Stimulated activated CD4-positive, alpha-beta T cell treated with anti-CD3 and anti-CD28 coated beads, Interleukin-4, amount 100 ng/mL, for 48 hours (primary cell): ENCODE results near the gene FAM53C.
"Not testable (repeated sequence)": the region's sequence is repeated elsewhere in the genome, so short reads cannot be mapped to it uniquely, and the experiment has no call there.

Source experiments
- DNase-seq, 2 donors: peaks; one replicate each; pipeline ENCODE4 v3.0.0-alpha.2; 2020; ENCODE audit warnings: low read depth in 2 of 2

The FAM53C gene

DNA sequence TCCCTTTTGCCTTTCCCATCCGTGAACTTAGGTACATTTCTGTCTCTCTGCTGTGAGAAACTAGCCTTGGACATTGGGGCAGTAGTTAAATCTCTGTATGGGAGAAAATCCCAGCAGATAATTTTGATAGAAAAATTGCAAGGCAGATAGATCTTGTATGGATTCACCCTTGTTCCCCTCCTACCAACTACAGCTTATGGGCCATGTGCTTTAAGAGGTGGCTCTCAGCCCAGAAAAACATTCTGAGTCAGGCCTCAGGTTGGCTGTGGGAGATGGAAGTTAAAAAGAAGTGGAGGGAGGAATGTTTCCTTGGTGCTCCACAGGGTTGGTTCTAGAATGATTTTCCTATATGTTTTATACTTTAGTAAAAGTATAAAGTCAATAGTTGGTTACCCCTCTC lies 13.0 kb downstream of the FAM53C start:
- no peak for DNase-seq

DNA sequence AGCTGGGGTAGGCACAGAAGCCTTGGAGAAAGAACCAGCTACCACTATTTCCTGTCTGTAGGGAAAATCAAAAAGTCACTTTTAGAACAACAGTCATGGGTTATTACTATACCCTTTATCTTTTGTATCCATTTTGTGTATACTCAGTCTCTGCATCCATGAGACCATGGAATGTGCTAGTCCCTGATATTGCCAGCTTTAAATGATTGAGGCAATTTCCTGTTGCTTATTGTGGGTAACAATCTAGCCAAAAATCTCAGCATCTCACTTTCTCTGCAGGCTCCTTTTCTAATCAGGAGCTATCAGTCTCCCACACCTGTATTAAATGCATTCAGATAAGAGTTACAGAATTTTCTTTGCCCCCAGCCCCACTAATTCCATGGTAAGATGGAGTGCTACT lies 13.5 kb downstream of the FAM53C start:
- no peak for DNase-seq

DNA sequence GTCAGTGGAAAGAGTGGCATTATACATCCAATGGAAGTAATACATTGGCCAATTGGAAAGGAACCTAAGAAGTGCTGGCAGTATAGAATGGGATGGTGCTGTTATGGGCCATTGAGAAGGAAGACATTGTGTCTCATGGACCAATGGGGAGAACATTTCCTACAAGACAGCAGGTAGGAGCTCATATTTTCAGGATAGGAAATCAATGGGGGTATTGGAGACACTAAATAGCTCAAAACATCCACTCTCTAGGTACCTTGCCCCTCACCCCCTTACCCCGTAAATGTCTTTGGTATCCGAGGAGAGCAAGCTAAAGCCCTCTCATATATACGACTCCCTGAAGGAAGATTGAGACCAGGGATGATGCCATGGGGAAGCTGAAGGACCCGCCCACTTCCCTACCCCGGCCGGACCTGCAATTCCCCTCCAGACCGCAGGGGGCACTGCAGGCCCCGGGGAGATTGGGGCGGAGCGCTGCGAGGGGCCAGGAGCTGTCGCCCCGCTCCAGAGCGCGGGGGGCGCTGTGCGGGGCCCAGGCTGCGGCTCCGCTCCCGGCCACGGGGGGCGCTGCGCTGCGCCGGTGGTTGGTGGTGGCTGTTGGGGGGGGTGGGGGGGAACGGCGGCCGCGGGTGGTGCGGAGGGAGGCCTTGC lies 14.1 kb downstream of the FAM53C start, which contains the start of gene KDM3B:
KDM3B (plus strand) TSS at position 615 of the 651 bp plus-strand sequence. CDS start 111 bp downstream, outside the sequence.
- peak; percentile 82 to 92 for DNase-seq

DNA sequence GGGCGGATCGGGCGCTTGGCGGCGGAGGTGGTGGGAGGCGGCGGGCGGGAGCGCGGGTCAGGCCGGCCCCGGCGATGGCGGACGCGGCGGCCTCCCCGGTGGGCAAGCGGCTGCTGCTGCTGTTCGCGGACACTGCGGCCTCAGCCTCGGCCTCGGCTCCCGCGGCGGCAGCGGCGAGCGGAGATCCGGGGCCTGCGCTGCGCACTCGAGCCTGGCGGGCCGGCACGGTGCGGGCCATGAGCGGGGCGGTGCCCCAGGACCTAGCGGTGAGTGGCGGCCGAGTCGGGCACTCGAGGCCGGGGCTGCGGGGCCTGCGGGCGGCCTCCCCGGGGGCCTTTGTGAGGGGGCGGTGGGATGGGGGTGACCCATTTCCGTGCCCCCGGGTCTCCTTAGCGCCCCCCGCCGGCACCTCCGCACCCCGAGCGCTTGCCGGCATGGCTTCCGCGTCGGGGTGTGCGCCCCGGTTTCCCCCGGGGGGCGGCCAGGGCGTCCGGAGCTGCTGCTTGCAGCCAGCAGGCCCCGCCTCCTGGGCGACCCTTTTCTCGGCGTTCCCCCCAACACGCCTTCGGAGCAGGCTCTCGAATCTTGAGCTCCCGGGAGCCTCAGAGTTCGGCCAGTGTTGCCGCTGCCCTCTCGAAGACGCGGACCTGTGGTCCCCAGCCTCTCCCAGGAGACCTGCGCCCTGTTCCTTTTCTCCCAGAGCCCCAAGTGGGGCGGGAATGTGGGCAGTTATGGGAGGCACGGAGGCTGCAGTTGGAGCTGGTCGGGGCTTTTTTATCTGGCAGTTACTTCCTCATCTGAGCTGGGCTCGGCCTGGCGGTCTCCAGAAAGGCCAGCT lies 14.9 kb downstream of the FAM53C start:
- peak; percentile 59 to 62 for DNase-seq

DNA sequence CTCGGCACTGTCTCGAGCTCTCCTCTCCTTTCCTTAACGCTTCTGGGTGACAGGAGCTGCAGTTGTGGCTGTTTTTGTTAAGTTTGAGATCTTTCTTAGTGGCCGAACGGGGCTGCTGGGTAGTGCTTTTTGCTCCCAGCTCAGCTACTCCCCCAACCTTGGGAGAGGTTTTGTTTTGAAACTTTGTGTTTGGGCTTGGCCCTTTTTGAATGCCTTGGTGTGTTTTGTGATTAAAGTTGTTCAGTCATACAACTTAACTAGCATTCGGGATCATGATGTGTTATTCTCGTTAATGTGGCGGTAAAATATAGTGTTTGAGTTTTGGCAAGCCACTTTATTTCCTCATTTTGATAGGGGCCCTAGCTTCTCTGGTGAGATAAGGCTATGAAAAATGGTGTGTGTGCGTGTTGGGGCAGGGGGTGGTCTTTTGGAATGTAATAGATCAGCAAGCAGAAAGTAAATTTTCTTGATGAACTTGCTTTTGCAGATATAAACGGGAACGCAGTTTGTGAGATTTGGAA lies 15.6 kb downstream of the FAM53C start:
- DNase-seq = no peak

DNA sequence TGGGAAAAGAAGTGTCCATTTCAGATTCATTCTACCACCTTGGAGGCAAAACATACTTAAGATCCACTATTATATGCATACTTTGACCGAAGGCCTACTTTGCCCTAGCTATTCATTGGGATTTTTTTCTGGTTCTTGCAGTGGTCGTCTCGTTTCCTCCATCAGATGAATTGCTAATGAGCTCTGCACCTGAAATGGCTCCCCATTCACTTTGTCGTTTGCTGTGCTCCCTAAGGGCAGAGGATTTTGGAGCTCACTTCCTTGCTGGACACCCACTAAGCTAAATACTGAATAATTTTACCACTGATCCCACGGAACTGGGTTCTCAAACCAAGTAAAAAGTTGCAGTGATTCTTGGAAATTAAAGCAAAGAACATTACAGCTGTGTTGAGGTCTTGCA lies 16.3 kb downstream of the FAM53C start:
- no peak for DNase-seq

DNA sequence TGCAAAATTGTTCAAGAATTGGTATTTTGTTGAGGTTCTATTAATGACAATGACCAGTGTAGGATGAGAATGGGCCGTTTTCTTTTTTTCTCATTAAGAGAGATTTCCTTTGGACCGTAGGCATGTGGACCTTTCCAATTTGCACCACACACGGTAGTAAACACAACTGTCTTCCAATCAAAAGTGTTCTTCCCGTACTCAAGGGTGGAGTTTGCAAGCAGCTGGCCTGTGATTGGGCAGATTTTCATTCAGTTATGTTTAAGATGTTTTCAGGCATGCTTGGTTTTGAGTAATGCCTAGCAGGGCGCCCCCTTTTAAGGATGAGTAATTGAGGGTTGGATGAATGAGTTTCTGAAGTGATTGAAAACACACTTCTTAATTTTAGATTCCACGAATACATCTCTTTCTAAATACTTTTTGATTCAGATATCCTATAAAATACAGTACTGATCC lies 16.9 kb downstream of the FAM53C start:
- DNase-seq = peak; percentile 18 to 43

DNA sequence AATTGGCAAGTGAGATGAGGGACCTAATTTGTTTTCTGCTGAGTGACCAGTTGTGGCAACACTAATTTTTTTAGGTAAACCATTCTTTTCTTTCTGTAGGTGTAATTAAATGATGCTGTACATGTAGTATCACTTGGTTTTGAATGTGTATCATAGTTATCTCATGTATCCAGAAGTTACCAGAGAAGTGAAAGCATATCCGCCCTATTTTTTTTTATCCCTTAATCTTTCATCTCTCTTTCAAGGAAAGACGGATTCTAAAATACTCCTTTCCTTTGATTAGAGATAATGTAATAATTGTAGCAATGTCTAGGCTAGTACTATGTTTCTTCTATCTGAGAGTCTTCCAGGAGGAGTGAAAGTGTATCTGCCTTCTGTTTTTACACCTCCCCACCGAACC lies 21.6 kb downstream of the FAM53C start:
- no peak for DNase-seq

DNA sequence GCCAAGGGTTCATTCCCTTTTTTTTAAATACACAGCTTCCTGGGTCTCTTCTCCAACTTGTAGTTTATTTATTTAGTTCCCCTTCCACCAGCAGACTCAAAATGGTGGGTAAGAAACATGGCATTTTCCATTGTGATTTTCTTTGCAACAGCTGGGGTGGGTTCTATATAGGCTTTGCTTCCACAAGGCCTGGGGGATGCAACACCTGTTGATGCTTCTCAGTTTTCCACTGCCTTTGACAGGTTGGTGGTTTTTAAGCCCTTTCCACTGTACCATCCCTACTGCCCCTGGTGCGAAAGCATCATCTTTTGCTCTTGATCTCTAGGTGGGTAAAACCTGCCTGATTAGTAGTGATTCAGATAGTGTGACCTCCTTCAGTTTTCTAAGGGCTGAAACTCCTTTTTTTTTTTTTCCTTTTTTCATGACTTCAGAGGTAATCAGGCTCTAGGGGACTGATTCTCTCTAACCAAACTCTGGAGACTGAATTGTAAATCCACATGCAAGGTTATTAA lies 22.9 kb downstream of the FAM53C start:
- DNase-seq = no peak

DNA sequence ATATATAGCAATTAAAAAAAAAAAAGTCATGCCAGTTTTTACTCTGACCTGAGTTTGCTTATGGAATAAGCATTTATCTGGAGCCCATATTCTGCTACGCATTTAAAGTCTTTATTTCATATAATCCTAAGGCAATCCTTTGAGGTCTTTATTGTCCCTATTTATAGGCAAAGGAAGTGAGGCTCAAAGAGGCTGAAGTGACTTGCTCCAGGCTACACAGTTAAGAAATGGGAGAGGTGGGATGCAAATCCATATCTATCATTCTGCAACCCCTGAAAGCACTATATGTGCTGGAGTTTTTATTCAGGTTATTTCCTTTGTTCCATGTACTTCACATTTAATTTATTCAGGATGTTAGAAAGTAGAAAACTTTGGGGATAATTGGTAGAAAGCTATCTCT lies 26.5 kb downstream of the FAM53C start:
- no peak for DNase-seq

DNA sequence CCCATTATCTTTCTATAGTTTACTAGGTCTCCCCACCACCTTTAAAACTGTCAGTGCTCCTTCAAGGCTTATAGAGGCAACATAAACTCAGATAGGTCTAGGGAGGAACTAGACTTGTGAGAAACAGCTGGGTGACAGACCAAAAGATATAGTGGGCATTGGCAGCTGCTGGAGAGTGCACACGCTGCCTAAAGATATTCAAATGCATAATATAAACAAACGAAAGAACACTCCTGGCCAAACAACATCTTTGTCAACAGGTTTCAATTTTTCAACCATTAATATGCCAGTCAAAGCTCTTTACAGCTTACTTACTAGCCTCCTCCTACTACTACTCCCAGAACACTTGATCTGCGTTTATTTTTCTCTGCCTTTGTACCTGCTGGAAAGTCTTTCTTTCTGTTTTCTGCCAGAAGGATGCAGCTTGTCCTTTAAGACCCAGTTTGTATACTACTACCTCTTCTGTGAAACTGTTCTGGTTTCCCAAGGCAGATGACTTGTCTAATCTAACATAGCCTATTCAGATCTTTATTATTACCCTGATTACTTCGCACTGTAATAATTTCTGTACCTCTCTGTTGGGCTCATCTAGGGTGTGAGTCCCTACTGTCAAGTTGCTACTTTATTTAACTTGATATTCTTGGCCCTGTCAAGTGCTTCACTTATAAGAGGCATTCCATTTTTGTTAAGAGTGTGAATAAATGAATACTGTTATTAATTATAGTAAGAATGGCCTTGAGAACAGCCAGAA lies 28.7 kb downstream of the FAM53C start:
- no peak for DNase-seq

DNA sequence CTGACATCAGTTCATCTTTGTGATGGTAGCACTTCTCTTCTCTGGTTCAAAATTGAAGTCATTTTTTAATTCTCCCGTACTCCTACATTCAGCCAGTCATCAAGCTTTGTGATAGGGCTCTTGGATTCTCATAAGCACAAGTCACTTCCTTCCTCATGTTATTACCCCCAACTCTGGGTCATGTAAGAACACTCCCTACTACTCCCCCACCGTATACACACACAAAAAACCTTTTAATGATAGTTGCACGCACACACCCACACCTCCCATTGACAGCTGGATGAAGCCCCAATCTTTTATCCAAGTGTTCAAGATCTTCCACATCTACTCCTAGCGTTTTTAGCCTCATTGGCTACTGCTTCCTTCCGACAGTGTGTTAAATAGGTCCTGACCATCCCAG lies 31.2 kb downstream of the FAM53C start:
- no peak for DNase-seq

DNA sequence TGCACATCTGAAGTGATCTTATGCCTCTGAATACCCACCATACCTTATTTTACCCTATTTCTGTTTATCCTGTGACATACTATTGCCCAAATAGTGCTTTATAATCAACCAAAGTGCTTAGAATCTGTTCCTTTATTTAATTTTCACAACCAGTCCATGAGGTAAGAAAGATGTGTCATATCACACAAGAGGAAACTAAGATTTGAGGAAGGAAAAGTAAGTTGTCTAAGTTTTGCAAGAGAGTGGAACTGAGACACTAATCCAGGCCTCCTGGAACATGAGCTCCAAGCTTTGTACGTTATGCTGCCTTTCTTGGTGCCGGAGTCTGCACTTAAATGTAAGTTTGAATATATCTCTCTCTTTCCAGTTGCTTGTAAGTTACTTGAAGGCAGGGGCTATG lies 31.6 kb downstream of the FAM53C start:
- no peak for DNase-seq

DNA sequence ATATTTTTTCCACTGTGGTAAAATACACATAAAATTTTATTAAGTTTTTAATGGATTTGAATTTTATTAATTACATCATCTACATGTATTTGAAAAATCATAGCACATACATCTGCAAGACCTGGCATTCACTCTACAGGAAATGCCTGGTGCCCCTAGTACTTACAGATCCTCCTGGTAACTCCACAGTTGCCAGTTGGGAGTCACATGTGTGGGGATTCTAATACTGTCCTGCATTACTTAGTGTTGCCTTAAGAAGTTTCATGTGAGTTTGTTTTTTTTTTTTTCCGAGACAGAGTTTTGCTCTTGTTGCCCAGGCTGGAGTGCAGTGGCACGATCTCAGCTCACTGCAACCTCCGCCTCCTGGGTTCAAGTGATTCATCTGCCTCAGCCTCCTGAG lies 32.5 kb downstream of the FAM53C start:
- no peak for DNase-seq

DNA sequence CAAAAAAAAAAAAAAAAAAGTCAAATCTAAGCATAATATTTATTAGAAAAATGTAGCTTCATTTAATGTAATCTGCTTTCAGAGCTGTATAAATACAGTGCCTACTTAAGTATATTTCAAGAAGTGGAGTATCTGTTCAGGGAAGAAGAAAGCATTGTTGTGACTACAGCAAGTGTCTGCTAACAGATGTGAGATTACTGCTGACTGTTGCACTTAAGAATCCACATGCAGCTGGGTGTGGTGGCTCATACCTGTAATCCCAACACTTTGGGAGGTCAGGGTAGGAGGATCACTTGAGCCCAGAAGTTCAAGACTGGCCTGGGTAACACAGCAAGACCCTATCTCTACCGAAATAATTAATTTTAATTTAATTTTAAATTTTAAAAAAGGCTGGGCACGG lies 33.4 kb downstream of the FAM53C start:
- DNase-seq = no peak

DNA sequence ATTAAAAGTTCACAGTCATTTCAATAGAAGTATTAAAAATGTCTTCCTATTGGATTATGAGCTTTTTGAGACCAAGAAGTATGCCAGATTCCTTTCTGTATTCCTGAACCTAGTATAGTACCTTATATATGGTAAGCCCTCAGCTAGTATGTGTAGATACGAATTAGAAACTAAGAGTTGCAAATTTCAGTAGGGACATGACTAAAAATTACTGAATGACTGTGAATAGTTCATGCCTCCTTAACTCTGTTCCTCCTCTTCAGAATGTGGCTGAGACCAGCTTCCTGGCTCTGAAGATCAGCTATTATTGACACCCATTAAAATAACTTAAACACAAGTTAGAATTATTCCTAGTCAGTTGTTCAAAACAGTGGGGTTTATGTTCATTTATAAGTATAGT lies 34.2 kb downstream of the FAM53C start:
- no peak for DNase-seq

DNA sequence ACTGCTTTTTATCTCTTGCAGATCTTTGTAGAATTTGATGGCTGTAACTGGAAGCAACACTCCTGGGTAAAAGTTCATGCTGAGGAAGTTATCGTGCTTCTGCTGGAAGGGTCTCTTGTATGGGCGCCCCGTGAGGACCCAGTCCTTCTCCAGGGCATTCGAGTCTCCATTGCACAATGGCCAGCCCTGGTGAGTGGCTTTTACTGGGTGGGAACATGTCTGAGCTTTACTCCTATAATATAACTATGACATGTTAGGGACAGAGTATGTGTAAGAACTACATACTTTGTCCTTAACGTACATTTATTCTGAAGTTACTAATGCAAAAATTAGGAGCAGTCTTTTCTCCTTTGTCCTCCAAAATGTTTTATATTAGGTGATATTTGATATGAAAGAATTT lies 34.6 kb downstream of the FAM53C start:
- DNase-seq = no peak

DNA sequence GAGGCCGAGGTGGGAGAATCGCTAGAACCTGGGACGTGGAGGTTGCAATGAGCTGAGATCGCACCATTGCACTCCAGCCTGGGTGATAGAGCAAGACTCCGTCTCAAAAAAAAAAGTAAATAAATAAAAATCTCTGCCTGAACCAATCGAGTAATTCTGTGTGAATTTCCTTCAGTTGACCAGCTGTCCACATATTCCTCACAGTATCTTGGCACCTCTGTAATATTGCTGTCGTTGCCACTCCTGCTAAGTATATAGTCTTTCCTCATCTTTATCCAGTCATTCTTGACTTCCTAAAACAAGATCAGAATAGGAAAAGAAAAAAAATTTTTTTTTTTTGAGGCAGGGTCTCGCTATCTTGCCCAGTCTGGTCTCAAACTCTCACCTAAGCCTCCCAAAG lies 44.3 kb downstream of the FAM53C start:
- no peak for DNase-seq

DNA sequence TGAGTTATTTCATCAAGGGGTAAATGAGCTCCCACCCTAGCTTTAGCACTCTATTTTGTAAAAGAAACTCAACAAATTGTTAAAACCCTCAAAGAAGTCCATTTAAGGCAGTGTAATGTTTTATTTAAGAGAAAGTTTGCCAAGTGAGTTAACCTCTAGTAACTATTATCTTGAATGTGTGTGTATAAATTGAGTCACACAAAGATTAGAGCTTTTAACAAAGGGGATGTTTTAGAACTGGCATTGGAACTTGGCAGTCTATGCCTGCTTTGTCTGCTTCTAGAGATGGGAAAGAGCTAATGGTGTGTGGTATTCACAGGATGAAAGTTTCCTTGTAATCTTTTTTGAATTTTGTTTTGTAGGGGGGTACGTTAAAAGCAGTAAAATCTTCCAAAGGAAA lies 47.6 kb downstream of the FAM53C start:
- DNase-seq = no peak

DNA sequence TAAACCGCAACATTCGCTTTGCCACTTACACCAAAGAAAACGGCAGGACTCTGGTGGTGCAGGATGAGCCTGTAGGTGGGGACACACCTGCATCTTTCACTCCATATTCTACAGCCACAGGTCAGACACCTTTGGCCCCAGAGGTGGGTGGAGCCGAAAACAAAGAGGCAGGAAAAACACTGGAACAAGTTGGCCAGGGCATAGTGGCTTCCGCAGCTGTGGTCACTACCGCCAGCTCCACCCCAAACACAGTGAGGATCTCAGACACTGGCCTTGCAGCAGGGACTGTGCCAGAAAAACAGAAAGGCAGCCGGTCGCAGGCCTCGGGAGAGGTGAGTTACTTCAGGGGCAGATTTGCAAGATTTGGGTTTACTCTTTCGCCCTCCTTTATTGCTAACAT lies 48.2 kb downstream of the FAM53C start:
- DNase-seq = no peak

DNA sequence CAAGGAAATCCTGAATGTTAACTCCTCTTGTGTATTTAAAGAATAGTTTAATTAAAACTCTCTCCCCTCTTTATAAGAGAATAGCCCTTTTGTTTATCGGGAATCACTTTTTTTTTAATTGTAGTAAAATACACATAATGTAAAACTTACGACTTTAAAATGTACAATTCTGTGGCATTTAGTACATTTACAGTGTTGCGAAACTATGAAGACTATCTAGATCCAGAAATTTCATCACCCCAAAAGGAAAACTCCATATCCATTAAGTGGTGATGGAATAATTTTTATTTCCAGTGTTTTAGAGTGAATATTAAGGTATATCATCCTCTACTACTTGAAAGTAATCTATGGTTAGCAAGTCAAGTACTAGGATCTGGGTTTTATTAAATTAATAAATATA lies 51.3 kb downstream of the FAM53C start:
- DNase-seq = no peak

DNA sequence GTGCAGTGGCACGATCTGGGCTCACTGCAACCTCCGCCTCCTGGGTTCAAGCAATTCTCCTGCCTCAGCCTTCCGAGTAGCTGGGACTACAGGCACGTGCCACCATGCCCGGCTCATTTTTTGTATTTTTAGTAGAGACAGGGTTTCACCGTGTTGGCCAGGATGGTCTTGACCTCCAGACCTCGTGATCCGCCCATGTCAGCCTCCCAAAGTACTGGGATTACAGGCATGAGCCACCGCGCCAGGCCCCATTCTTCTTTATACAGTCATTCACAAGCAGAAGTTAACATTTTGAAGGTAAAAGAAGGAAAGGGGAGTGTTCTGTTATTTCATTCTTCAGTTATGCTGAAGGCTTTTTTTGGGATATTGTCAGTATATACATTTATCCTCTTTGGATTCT lies 51.8 kb downstream of the FAM53C start:
- DNase-seq = not testable (repeated sequence)
